Measurements from ENCODE around the gene UROD.

DNA sequence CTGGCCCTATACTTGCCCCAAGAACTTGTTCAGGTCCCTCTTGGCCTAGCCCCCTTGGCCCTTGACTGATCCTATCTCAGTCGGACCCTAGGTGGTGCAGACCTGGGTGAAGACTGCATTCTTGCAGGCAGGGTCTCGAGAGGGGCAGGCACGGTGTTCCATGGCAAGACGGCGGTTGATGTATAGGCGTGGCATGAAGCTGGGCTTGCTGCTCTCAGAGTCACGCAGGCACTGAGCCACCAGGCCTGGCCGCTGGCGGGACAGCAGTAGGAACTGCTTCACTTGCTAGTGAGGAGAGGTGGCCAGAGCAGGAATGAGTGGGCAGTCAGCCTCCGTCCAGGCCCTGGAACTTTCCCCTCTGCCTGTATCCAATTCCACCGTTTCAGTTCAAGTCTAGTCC is 4.7 kb upstream of the UROD start:
- TF ChIP-seq, protein P1, sequence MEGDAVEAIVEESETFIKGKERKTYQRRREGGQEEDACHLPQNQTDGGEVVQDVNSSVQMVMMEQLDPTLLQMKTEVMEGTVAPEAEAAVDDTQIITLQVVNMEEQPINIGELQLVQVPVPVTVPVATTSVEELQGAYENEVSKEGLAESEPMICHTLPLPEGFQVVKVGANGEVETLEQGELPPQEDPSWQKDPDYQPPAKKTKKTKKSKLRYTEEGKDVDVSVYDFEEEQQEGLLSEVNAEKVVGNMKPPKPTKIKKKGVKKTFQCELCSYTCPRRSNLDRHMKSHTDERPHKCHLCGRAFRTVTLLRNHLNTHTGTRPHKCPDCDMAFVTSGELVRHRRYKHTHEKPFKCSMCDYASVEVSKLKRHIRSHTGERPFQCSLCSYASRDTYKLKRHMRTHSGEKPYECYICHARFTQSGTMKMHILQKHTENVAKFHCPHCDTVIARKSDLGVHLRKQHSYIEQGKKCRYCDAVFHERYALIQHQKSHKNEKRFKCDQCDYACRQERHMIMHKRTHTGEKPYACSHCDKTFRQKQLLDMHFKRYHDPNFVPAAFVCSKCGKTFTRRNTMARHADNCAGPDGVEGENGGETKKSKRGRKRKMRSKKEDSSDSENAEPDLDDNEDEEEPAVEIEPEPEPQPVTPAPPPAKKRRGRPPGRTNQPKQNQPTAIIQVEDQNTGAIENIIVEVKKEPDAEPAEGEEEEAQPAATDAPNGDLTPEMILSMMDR (conservative IDR thresholded peaks at IDR 0.05; ENCODE audit: low read depth, low read length) = no peak
- no peak for TF ChIP-seq EZH2 (IDR thresholded peaks at IDR 0.05; ENCODE audit: borderline replicate concordance, low read depth, low read length, poor library complexity, severe bottlenecking)

Data from A673 (cell line).